Superior temporal gyrus (tissue), 1 donor: ENCODE data around the gene DNAJB12.
"Not testable (repeated sequence)": the region's sequence is repeated elsewhere in the genome, so short reads cannot be mapped to it uniquely, and the experiment has no call there.

Experiments used
- DNase-seq: peaks from one replicate; pipeline ENCODE4 v3.0.0-alpha.2; 2016; ENCODE audit errors: extremely low spot score

The DNAJB12 gene

DNA sequence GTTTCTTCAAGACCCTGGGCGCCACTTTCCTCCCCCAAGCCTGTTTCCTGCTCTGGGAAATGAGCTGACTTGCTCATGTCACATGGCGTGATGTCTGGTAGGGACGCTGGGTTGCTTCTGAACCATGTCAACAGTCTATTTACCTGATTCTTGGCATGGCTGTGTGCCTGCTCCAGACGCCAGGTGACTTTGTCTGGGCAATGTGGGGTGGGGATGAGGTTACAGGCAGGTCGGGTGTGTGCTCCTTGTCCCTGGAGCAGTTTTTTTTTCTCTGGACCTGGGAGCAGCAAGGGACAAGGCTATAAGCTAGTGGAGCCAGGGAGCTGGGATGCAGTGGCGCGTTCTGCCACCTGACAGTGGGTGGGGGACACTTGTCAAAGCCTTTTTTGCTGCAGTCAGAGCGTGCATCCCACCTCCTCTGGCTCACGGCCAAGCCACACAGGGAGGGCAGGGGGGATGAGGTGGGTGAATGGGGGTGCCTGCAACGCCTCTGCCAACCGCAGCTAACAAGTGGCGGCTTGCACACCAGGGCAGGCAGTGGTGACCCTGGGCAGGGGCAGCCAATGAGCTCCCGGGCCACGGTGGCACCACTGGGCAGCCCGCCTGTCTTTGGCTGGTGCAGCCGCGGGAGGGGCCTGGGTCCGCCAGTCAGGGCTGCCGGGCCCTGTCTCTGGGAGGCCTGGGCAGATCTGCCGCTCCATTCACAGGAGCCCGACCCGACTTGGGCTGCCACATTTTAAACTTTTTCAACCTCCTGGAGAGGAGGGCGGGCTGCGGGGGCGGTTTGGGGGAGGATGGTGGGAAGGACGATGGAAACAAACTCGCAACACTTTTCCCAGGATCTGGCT lies 22.9 kb downstream of the DNAJB12 start:
- peak; percentile 90 for DNase-seq

- DNase-seq: no peak
Observed at GRCh38 chr10:72330069-72330426, 24.7 kb downstream of the DNAJB12 start.

GRCh38 chr10:72329290-72330068 lies 25.2 kb downstream of the DNAJB12 start:
- no peak for DNase-seq

GRCh38 chr10:72328829-72329204 lies 25.9 kb downstream of the DNAJB12 start:
- DNase-seq: no peak

DNA sequence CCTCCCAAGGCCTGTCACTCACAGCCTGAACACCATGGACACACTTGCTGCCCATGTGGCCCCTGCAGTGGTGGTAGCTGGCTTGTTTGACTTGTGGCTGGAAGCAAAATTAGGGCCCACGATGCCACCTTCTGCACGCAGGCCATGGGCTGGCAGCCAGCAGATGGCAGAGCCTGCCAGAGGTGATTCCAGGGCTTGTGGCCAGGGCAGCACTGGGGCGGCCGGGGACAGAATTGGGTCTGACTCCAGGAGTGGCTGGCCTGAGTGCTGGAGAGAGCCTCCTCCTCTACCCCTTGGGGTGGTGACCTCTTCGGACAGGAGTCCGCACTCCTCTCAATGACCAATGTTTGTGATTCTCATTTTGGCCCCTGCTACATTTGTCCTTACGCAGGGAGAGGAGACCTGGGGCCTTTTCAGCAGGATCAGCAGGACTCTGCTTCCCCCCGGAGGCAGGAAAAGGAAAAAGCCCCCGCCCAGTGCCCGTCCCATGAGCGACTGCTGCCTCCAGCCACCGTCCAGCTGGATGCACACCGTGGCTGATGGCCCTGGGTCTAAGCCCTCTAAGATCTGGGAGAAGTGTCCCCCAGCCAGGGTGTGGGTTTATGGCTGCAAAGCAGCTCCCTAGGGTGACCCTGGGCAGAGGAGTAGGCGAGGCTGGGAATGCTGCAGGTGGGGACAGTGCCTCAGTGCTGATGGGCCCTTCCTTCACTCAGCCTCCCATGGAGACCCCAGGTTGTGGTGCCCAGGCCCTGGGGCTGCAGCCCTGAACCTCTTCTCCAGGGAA lies 26.5 kb downstream of the DNAJB12 start:
- DNase-seq: peak; percentile 85

GRCh38 chr10:72326665-72327603 lies 27.8 kb downstream of the DNAJB12 start:
- not testable (repeated sequence) for DNase-seq

DNA sequence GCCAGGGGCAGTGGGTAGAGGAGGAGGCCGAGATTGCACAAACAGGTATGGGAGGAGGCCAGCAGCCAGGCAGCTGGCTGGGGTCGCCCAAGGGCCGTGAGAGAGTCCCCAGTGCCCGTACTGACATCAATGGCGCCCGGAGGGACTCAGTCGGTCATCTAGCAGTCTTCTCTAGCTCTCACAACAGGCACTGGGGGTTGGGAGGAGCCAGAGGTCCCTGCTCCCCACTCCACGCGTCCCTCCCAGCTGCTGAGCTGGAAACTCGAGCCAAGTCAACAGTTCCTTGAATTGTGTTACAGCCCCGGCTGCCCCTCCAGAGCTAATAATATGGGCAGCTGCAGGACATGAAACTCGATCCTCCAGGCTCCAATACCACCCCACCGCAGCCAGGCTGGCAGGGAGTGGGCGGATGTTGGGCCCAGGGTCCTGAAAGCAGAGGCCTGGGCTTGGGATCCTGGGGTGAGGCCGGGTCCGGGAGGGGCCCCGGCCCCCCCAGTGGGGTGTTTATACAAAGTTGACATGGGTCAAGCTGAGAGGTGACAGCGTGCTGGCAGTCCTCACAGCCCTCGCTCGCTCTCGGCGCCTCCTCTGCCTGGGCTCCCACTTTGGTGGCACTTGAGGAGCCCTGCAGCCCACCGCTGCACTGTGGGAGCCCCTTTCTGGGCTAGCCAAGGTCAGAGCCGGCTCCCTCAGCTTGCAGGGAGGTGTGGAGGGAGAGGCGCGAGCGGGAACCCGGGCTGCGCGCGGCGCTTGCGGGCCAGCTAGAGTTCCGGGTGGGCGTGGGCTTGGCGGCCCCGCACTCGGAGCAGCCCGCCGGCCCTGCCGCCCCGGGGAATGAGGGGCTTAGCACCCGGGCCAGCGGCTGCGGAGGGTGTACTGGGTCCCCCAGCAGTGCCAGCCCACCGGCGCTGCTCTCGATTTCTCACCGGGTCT lies 29.2 kb downstream of the DNAJB12 start:
- DNase-seq: peak; percentile 79

DNA sequence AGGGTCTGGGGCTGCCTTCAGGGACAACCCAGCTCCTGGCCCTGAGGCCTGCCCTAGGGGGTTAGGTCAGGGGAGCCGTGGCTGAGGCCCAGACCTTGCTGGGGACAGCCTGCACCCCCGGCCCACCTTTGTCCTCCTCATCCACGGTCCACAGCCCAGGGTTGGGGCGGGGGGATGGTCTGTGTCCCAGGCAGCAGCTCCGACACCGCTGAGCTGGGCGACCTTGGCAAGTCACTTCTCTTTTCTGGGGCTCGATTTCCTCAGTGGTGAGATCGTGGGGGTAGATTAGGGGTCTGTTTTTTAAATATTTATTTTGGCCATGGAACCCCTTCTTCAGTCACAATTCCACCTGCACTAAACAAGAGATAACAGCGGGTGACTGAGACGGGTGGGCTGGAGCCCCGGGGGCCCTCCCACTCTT lies 30.9 kb downstream of the DNAJB12 start:
- no peak for DNase-seq

GRCh38 chr10:72323108-72323749 lies 31.5 kb downstream of the DNAJB12 start:
- DNase-seq: no peak

GRCh38 chr10:72322280-72323058 lies 32.2 kb downstream of the DNAJB12 start:
- no peak for DNase-seq

- no peak for DNase-seq
Observed at GRCh38 chr10:72322030-72322279, 32.8 kb downstream of the DNAJB12 start.

- DNase-seq: no peak
Observed at GRCh38 chr10:72321248-72322029, 33.3 kb downstream of the DNAJB12 start.

DNA sequence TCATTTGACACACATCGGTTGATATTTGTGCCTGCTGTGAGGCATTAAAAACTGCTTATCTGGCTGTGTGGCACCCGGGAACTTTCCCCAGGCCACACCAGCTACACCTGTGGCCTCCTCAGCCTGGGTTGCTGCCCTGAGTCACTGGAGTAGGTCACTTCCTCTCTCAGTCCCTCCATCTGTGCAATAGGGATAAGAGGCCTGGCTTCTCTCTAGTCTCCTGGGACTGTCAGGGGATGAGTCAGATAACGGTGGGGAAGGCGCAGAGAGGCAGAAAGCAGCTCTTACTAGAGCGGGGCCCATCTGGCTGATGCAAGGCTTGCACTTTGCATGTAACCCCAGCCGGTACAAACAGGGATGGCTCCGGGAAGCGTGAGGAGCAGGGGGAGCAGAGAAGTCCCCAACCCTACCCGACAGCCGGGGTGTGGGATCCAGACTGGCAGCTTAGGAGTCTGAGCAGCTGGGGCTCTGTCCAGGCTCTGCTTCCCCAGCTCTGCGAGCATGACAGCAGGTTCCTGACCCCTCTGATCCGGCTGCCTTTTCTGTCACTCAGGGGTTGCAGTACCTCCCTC lies 34.0 kb downstream of the DNAJB12 start:
- no peak for DNase-seq

GRCh38 chr10:72319416-72320254 lies 35.1 kb downstream of the DNAJB12 start:
- peak; percentile 78 for DNase-seq

DNA sequence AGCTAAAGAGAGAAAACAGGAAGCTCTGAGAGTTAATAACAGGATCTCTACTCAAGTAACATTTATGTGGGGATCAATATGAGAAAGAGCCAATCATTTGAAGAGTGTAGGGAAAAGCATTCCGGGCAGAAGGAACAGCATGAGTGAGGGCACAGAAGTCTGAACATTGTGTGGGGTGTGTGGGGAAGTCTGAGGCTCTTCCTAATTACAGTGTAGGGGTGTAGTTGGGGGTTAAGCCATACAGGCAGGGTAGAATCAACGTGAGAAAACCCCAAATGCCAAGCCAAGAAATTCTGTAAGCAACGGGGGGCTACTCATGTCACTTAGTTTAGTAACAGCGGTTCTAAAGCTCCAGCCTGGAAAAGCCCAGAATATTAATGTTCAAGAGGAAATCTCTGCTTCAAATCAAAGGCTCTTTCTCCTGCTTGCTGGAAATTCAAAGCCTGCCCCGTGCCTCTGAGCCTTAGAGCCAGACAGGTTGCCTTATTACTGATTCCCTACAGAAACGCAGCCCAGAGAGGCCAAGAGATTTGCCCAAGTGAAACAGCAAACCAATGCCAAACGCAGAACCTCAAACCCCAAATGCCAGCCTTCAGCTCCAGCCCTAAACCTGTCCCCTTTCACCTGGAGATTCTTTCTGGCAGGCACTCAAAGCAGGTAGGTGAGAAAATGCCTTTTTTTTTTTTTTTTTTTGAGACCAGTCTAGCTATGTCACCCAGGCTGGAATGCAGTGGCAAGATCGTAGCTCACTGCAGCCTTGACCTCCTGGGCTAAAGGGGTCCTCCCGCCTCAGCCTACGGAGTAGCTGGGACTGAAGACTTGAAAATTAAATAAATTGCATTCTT lies 36.1 kb downstream of the DNAJB12 start:
- no peak for DNase-seq
